ENCODE results near the gene SMIM17.

The SMIM17 gene

GRCh38 chr19:56622374-56622773, 20.6 kb upstream of the SMIM17 start:
- DNase-seq (ENCODE audit: insufficient read length, low spot score) (no peak), FAIRE-seq (no peak)
- no peak for TF ChIP-seq CTCF (IDR thresholded peaks at IDR 0.05; ENCODE audit: insufficient read depth, missing control alignments)

GRCh38 chr19:56623006-56623405, 20.0 kb upstream of the SMIM17 start:
- DNase-seq (ENCODE audit: insufficient read length, low spot score) (no peak), FAIRE-seq (no peak)
- TF ChIP-seq CTCF (IDR thresholded peaks at IDR 0.05; ENCODE audit: insufficient read depth, missing control alignments): no peak

- DNase-seq (ENCODE audit: insufficient read length, low spot score): no peak
- no peak for FAIRE-seq
- TF ChIP-seq CTCF (IDR thresholded peaks at IDR 0.05; ENCODE audit: insufficient read depth, missing control alignments): no peak
These were observed 17.3 kb upstream of the SMIM17 start for GRCh38 chr19:56625708-56626107.

- no peak for FAIRE-seq
- no peak for DNase-seq (ENCODE audit: insufficient read length, low spot score)
- no peak for TF ChIP-seq CTCF (IDR thresholded peaks at IDR 0.05; ENCODE audit: insufficient read depth, missing control alignments)
These were observed 9.9 kb upstream of the SMIM17 start for GRCh38 chr19:56633021-56633420.

GRCh38 chr19:56637976-56638555, 4.9 kb upstream of the SMIM17 start:
- no peak for DNase-seq (ENCODE audit: insufficient read length, low spot score)
- no peak for TF ChIP-seq CTCF (IDR thresholded peaks at IDR 0.05; ENCODE audit: insufficient read depth, missing control alignments)

GRCh38 chr19:56639217-56639616, 3.7 kb upstream of the SMIM17 start:
- no peak for TF ChIP-seq CTCF (IDR thresholded peaks at IDR 0.05; ENCODE audit: insufficient read depth, missing control alignments)
- DNase-seq (ENCODE audit: insufficient read length, low spot score): no peak
- no peak for FAIRE-seq

More at GRCh38 chr19:56637976-56638555, 4.9 kb upstream of the SMIM17 start:
- no peak for FAIRE-seq

- TF ChIP-seq CTCF (IDR thresholded peaks at IDR 0.05; ENCODE audit: insufficient read depth, missing control alignments): no peak
- no peak for DNase-seq (ENCODE audit: insufficient read length, low spot score)
- no peak for FAIRE-seq
These were observed 549 bp downstream of the SMIM17 start for GRCh38 chr19:56643460-56643955.

All from D721Med (cell line).